ENCODE measurements around the gene IWS1.

DNA sequence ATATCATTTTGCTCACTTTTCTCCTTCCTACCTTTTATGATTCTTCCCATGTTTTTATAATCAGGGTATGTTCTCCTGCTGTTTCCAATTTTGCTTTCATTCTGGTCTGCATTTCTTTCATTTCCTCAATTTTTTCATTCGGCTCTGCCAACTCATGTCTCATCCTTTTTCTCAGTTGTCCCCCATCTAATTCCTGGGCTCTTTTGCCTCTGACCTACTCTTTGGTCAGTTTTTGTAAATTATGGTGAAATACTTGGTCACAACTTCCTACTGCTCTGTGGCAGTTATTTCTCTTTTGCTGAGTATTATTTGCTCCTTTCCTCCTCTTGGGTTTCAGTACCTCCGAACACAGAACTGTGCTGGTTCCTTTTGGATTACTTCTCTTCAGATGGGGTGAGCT lies 36.6 kb upstream of the IWS1 start:
- TF ChIP-seq EZH2phosphoT487 (IDR thresholded peaks at IDR 0.05; ENCODE audit: low read length): no peak
- no peak for TF ChIP-seq CTCF (IDR thresholded peaks at IDR 0.05; ENCODE audit: low read length)
- no peak for TF ChIP-seq EZH2 (optimal IDR thresholded peaks at IDR 0.05; ENCODE audit: low read depth, low read length)
